Heart right ventricle (tissue), 16 donors: ENCODE measurements around the gene ATP13A3. TPM values are rescaled to one million over a fixed set of nuclear protein-coding genes. Genes with fewer than 3 reads are reported as not detected.

Experiments
- ATAC-seq, 8 donors: fragments of 200-7000 bp; cut with Tn5 transposase; one replicate each; pipeline ENCODE4 v1.9.1; 2020; ENCODE audit warnings: mild to moderate bottlenecking in 8 of 8, moderate library complexity in 8 of 8, moderate number of reproducible peaks in 1 of 8
- DNase-seq, 2 donors: peaks; one replicate each; pipeline ENCODE4 v3.0.0-alpha.2; 2020
- H3K27ac ChIP-seq, 10 donors: fragments of 200-600 bp; sonication (generic) in 2 of 10; one replicate each; pipeline versions ENCODE4 v1.5.0 to v1.8.0; 2020 to 2022; ENCODE audit warnings: mild to moderate bottlenecking in 3 of 10
- H3K27me3 ChIP-seq, 7 donors: fragments of 200-600 bp; one replicate each; pipeline ENCODE4 v1.8.0; 2021 to 2022; ENCODE audit warnings: mild to moderate bottlenecking in 2 of 7
- H3K36me3 ChIP-seq, 9 donors: fragments of 200-600 bp; sonication (generic) in 1 of 9; one replicate each; pipeline versions ENCODE4 v1.5.0 to v1.8.0; 2020 to 2022; ENCODE audit warnings: mild to moderate bottlenecking in 2 of 9
- H3K4me1 ChIP-seq, 9 donors: fragments of 200-600 bp; sonication (generic) in 1 of 9; one replicate each; pipeline versions ENCODE4 v1.5.0 to v1.8.0; 2020 to 2022; ENCODE audit warnings: mild to moderate bottlenecking in 4 of 9
- H3K4me3 ChIP-seq, 10 donors: fragments of 200-600 bp; sonication (generic) in 2 of 10; one replicate each; pipeline versions ENCODE4 v1.5.0 to v1.8.0; 2020 to 2022; ENCODE audit warnings: mild to moderate bottlenecking in 7 of 10, moderate library complexity in 2 of 10
- H3K9me3 ChIP-seq, 11 donors: fragments of 200-600 bp in 10 of 11; sonication (generic) in 2 of 11; one replicate each; pipeline versions ENCODE4 v1.5.0 to v1.8.0; 2013 to 2022; ENCODE audit warnings: mild to moderate bottlenecking in 2 of 11, control low read depth in 1 of 11, moderate library complexity in 1 of 11
- CTCF ChIP-seq, 9 donors: fragments of 200-600 bp; sonication (generic) in 2 of 9; IDR thresholded peaks; one replicate each; pipeline versions ENCODE4 v1.5.0 to v1.8.0; 2021 to 2022; ENCODE audit warnings: antibody characterized with exemption in 9 of 9, mild to moderate bottlenecking in 5 of 9, moderate library complexity in 1 of 9
- WGBS, 2 donors: extraction: QIAGEN DNeasy Blood & Tissue Kit; methylation state at CpG; one replicate each; pipeline ENCODE4 v1.1.7; 2013; ENCODE audit warnings: inconsistent platforms in 1 of 2; 5-methylcytosine and 5-hydroxymethylcytosine counted together
- intact Hi-C, 10 donors: fragments of 100-400 bp; cut with DNase I; formaldehyde crosslinking; loops; one replicate each; pipeline versions ENCODE4 v1.11.1 to v1.14.2; 2022
- polyA plus RNA-seq, 2 donors: library from polyadenylated mRNA; stranded (reverse); fragments of 200-250 nt; gene quantifications; one replicate each; pipeline ENCODE4 v1.2.3, GENCODE V29; 2013
- total RNA-seq, 10 donors: library from RNA; stranded (reverse); fragmentation: NEBNext Ultra II Directional in 3 of 10; extraction: Animal tissue kit (Norgen Biotek cat#: 25700) in 3 of 10; gene quantifications; one replicate each; pipeline versions ENCODE4 v1.2.1 to v1.2.4, GENCODE V29; 2021 to 2023
- donor health status: Arrhythmogenic right ventricular cardiomyopathy.
- donor health status: ischemic (EF 13 %, LVEDD 7.1; RV severe dilation, severe dysfunction).
- donor health status: healthy with polysubstance abuse.
- donor health status: DM: no; HTN: yes; CAD: no.
- donor health status: DM: no; HTN: no; CAD: no.
- donor health status: ischemic (EF 25% LVEDD 6.9; RV normal size, moderate dysfunction).
- donor health status: ischemic (EF 25% LVEDD 5.7; RV mildly dilated, moderate dysfunction).
- donor health status: healthy.
- donor health status: DM: yes; HTN: yes; CAD: no.
- donor health status: Ischemic cardiomyopathy.
- donor health status: ischemic (EF 35%, LVEDD 5.7; RV mildly dilated, moderate dysfunction).
- donor health status: nonischemic (EF 11% LVEDD 7.7; RV severe dilation, severe dysfunction).
- donor health status: DM: yes; HTN: yes; CAD: no.
- donor health status: PGD.
- donor health status: ischemic (EF 29% LVEDD 5.4; RV normal size, mild dysfunction).
- donor health status: nonischemic (EF 23%, LVEDD 6.1; RV moderate dilation, normal function).

Gene ATP13A3
- total and polyA plus RNA-seq, 12 donors: 31.0 to 195 (median 87.8) TPM

- DNase-seq: no peak
- TF ChIP-seq CTCF (IDR thresholded peaks at IDR 0.05): no peak
- Histone ChIP-seq H3K9me3 (no peaks in the 10 kb centered on the region), H3K27me3 (no peaks in the 10 kb centered on the region), H3K27ac (no peak overlapping the region), H3K4me3 (no peak overlapping the region), H3K36me3 (no peaks in the 10 kb centered on the region), H3K4me1 (peaks cover 0 to 14% (median 3%) of the 10 kb centered on the region in 9 donors)
- ATAC-seq: no peak
- WGBS, 2 donors: 85 to 91% methylated on average over 5 of the region's 5 CpGs
- intact Hi-C loops: no loop called here
These were observed 26.2 kb upstream of the ATP13A3 start for GRCh38 chr3:194512895-194513601.

GRCh38 chr3:194508491-194509453 lies 22.0 kb upstream of the ATP13A3 start:
- DNase-seq: no peak
- Histone ChIP-seq H3K9me3 (no peaks in the 10 kb centered on the region), H3K27me3 (no peaks in the 10 kb centered on the region), H3K4me1 (peaks cover 0 to 16% (median 3%) of the 10 kb centered on the region in 9 donors), H3K27ac (peak overlapping the region in 2 of 10 donors; percentile 3 to 66), H3K36me3 (no peaks in the 10 kb centered on the region), H3K4me3 (no peak overlapping the region)
- ATAC-seq: peak in 1 of 8 donors; percentile 35
- intact Hi-C loops: no loop called here
- 62 to 69% methylated on average over 14 of the region's 14 CpGs for WGBS, 2 donors
- TF ChIP-seq CTCF (IDR thresholded peaks at IDR 0.05): no peak

- ATAC-seq (no peak), DNase-seq (no peak)
- Histone ChIP-seq H3K9me3 (peaks cover 0 to under 1% (median 0%) of the 10 kb centered on the region in 11 donors), H3K4me3 (no peak overlapping the region), H3K4me1 (peaks cover 0 to 16% (median 3%) of the 10 kb centered on the region in 9 donors), H3K27me3 (no peaks in the 10 kb centered on the region), H3K36me3 (no peaks in the 10 kb centered on the region), H3K27ac (no peak overlapping the region)
- TF ChIP-seq CTCF (IDR thresholded peaks at IDR 0.05): no peak
- intact Hi-C loops: no loop called here
- 89 to 92% methylated on average over 12 of the region's 12 CpGs for WGBS, 2 donors
These were observed 20.8 kb upstream of the ATP13A3 start for GRCh38 chr3:194507571-194507970.

- Histone ChIP-seq H3K36me3 (no peaks in the 10 kb centered on the region), H3K4me3 (no peak overlapping the region), H3K27ac (no peak overlapping the region), H3K4me1 (peaks cover 0 to 16% (median 3%) of the 10 kb centered on the region in 9 donors), H3K9me3 (peaks cover 0 to 11% (median 0%) of the 10 kb centered on the region in 11 donors), H3K27me3 (no peaks in the 10 kb centered on the region)
- 72 to 73% methylated on average over 5 of the region's 5 CpGs for WGBS, 2 donors
- TF ChIP-seq CTCF (IDR thresholded peaks at IDR 0.05): no peak
- intact Hi-C loops: no loop called here
- DNase-seq (no peak), ATAC-seq (no peak)
These were observed 19.1 kb upstream of the ATP13A3 start for GRCh38 chr3:194505791-194506415.
